GM12891 (cell line): ENCODE data around the gene SDHB.

ENCODE experiments used
- PAX5 ChIP-seq: IDR thresholded peaks from 2 replicates; pipeline ENCODE4 v1.6.1; 2011; ENCODE audit warnings: low read length, moderate library complexity, mild to moderate bottlenecking; ENCODE audit not compliant: insufficient read depth, severe bottlenecking
- POLR2A ChIP-seq: IDR thresholded peaks from 2 replicates; pipeline ENCODE4 v1.6.1; 2011; ENCODE audit warnings: low read depth, low read length, control low read depth
- POLR2AphosphoS5 ChIP-seq: IDR thresholded peaks from 2 replicates; pipeline ENCODE4 v1.6.1; 2011; ENCODE audit warnings: low read depth, low read length, control low read depth
- TAF1 ChIP-seq: IDR thresholded peaks from 2 replicates; pipeline ENCODE4 v1.6.1; 2011; ENCODE audit warnings: low read depth, low read length, control low read depth

DNA sequence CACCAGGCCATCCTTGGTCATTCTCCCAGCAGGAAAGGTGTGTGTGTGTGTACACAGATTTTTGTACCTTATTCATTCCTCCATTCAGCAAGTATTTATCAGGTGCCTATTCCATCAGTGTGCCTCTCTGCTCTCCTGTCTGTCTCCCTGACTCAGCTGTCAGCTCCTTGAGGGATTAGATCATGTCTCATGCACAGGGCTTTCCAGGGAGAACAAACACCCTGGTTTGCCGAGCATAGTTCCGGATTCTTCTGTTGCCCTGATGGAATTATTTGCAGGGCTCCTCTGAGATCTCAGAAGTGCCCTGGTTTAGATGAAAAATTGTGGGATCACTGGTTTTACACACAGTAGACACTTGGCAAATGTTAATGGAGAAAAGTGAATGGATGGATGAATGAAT, 8.1 kb upstream of the SDHB start:
- TF ChIP-seq POLR2A (no peak), POLR2AphosphoS5 (no peak), PAX5 (no peak), TAF1 (no peak)
